GM12865 (cell line): Measurements from ENCODE around the gene DPYD.

Experiments used
- DNase-seq: peaks from one replicate; pipeline ENCODE4 v3.0.0; 2010; ENCODE audit warnings: low read depth
- H3K4me3 ChIP-seq: 2 replicates; pipeline ENCODE4 v1.5.1; 2011; ENCODE audit warnings: mild to moderate bottlenecking, low read depth, low read length, control low read depth
- CTCF ChIP-seq: IDR thresholded peaks from 2 replicates; pipeline ENCODE4 v1.5.1; 2011; ENCODE audit warnings: low read length, control low read depth, low read depth, inconsistent platforms; ENCODE audit not compliant: insufficient read depth; ENCODE audit errors: missing control alignments

Gene DPYD

GRCh38 chr1:97034651-97035050 lies 886.2 kb downstream of the DPYD start:
- no peak for TF ChIP-seq CTCF
- H3K4me3 ChIP-seq = no peak overlapping the region
- no peak for DNase-seq

GRCh38 chr1:97033949-97034348 lies 886.9 kb downstream of the DPYD start:
- no peak for TF ChIP-seq CTCF
- DNase-seq = no peak
- no peak overlapping the region for H3K4me3 ChIP-seq
